Cardiac septum (tissue), 1 donor: ENCODE measurements around the gene KCNMA1. TPM values are rescaled to one million over a fixed set of nuclear protein-coding genes. Genes with fewer than 3 reads are reported as not detected.
"Not testable (repeated sequence)": the region's sequence is repeated elsewhere in the genome, so short reads cannot be mapped to it uniquely, and the experiment has no call there.

Experiments used
- DNase-seq: peaks from one replicate; pipeline ENCODE4 v3.0.0-alpha.2; 2020; ENCODE audit warnings: low spot score
- intact Hi-C: fragments of 100-400 bp; cut with DNase I; formaldehyde crosslinking; loops from one replicate; pipeline ENCODE4 v1.14.0; 2022
- total RNA-seq: library from RNA; stranded (reverse); fragmentation: NEBNext Ultra II Directional; extraction: Animal tissue kit (Norgen Biotek cat#: 25700); gene quantifications from one replicate; pipeline ENCODE4 v1.2.1, GENCODE V29; 2021
- donor health status: DM: no; HTN: no; CAD: no.

Gene KCNMA1
- total RNA-seq, 1 donor from 2014 or later: 2.0 TPM

DNA sequence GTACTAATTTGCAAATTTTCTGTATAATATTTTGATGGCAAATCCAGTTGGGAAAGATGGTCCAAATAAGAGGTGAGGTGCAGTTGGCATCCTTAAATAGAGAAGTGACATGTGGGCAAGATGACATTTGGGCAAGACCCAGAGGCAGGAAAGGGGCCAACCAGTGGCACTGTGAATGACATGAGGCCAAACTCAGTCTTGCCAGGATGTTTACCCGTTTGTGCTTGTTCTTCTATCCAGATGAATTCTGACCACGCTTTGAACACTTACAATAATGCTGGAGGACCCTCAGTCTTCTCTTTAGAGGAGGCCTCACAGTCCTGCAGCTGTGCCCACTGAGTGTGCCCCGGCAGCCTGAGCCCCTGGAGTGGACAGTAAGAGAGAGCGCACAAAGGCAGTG is 45.1 kb downstream of the KCNMA1 start:
- no peak for DNase-seq
- intact Hi-C loops: no loop called here

DNA sequence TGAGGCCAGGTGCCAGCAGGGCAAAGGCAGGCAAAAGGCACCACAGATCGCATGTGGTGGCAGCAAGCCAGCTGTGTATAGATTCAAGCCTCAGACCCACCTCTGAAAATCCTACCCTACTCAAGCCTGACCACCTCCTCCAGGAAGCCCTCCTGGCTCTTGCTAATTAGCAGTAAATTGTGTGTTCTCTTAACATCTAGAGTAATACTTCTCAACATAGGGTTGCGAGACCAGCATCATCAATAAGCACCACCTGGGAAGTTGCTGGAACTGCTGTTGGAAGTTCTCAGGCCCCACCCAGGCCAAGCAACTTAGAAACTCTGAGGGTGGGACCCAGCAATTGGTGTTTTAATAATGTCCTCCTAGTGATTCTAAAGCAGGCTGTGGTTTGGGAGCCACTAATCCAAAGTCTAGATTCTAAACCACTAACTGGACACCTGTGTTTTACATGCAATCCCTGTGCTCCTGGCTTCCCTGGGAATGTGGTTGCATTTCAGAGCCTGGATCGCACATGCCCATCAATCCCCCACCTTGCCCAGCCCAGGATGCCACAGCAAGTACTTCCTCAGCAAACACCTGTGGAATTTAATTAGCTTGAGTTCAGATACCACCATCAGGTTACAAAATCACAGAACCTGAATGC is 46.2 kb downstream of the KCNMA1 start:
- intact Hi-C loops: no loop called here
- no peak for DNase-seq

DNA sequence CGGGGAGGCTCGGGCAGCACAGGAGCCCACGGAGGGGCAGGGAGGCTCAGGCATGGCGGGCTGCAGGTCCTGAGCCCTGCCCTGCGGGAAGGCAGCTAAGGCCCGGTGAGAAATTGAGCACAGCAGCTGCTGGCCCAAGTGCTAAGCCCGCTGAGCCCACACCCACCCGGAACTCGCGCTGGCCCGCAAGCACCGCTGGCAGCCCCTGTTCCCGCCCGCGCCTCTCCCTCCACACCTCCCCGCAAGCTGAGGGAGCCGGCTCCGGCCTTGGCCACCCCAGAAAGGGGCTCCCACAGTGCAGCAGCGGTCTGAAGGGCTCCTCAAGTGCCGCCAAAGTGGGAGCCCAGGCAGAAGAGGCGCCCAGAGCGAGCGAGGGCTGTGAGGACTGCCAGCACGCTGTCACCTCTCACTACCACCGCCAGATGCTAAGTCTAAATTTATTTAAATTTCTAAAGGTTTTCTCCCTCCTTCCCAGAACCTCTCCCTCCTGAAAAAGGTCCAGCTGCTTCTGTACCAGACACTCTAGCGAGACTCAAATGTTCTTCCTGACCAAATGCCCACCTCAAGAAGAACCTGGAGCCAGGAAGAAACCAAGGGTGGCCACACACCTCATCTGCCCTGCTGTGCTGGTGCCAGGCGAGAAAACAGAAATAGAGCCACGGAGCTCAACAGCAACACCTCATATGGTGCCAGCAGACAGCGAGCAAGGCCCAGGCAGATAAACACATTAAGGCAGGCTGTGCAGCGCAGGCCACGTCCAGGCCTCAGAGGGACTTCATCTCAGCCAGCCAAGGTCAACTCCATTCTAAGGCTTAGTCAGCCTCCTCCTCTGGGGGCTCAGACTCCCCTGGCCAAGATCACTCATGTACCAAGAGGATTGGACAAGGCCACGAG is 47.0 kb downstream of the KCNMA1 start:
- no peak for DNase-seq

DNA sequence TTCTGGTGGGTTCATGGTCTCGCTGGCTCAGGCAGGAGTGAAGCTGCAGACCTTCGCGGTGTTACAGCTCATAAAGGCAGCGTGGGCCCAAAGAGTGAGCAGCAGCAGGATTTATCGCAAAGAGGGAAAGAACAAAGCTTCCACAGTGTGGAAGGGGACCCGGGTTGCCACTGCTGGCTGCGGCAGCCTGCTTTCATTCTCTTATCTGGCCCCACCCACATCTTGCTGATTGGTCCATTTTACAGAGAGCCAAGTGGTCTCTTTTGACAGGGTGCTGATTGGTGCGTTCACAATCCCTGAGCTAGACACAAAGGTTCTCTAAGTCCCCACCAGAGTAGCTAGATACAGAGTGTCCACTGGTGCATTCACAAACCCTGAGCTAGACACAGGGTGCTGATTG is 47.9 kb downstream of the KCNMA1 start:
- intact Hi-C loops, DNase-seq: not testable (repeated sequence)

More for the DNA sequence above, 47.0 kb downstream of the KCNMA1 start:
- intact Hi-C loops: no loop called here

DNA sequence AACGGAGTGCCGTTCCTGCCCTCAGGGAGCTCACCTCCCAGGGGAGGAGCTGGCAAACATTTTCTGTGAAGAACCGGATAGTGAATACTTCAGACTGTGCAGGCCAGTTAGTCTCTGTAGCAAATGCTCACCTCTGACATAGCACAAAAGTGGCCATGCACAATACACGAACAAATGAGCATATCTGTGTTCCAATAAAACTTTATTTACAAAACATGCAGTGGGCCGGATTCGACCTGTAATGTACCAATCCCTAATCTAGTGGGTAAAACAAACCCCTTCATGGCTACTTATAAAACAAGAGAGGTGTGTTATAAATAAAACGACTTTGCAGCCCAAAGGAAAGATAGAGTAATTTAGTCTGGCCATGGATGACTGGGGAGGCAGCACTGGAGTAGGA is 48.7 kb downstream of the KCNMA1 start:
- no peak for DNase-seq
- intact Hi-C loops: no loop called here

DNA sequence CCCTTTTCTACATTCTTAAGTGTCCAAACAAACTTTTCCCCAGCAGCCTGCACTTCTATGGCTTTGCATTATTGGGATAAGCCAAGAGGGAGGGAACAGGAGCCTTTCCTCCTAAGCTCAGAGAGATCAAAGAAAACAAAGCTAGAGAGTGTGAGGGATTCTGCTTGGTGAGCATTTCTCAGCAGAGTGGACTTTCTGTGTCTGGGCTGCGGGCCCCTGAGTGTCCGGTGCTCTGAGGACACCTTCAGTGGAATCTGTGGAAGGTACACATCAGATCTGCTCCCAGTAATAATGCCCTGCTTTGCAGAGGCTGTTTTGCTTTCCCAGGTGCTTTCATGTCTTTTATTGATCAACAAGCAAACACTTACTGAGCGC is 50.2 kb downstream of the KCNMA1 start:
- intact Hi-C loops: no loop called here
- no peak for DNase-seq

DNA sequence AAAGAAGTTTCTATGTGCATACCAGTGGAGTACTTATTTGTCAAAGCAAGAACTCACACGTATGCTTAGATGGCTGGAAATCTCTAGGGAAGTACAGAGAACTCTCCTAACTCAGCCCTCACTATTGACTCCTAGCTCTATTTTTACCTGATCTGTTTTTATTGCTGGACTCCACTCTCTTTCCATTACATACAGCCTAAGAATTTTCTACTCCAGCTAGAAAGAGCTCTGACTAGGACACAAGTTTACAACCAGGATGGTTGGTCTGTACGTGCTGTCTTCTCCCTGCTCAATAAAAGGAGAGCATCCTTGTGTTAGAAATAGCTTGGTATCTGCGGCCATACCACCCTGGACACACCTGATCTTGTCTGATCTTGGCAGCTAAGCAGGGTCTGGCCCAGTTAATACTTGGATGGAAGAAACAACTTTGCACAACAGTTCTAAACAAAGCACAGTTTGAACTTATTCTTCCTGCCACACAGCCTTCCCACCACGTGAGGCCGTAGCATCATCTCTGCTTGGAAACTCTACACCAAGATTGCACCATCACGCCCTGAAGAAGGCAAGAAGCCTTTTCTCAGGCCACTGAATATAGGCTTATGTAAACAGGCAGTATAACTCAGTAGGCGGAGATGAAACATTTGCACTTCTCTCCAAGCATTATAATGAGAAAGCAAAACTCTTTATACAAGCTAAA is 50.7 kb downstream of the KCNMA1 start:
- DNase-seq: no peak
- intact Hi-C loops: no loop called here

DNA sequence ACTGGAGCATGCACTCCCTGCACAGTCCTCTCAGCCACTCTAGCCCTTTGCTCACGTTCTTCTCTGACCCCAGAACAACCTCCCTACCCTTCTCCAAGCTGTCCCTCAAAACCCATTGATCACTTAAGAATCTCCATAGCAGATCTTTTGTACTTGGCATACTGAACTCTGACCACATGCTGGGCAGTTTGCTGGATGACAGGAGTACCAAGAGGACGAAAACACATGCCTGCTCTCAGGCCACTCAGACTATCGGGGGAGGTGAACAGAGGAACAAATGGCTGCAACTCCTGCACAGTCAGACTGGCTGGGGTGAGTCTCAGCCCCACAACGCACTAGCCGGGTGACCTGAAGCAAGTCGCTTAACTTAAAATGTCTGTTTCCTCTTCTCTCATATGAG is 52.7 kb downstream of the KCNMA1 start:
- intact Hi-C loops: no loop called here
- DNase-seq: peak; percentile 20

DNA sequence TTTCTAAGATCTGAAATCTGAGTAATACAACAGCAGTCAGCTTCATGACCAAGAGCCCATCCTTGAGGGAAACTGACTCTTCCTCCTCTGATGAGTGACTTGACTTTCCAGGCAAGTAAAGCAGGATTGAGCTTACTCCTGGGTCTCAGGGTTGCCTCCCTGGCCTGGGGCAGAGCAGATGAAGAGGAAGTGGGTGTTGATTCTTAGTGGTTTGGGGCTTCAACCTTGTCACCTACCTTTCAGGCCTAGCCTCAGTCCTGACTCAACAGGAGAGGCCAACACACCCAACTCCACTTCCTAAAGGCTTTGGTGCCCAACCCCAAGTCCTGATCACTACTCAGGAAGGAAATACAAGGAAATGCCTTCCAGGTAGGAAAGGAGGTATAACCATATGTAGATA is 54.1 kb downstream of the KCNMA1 start:
- intact Hi-C loops: no loop called here
- DNase-seq: peak; percentile 24

DNA sequence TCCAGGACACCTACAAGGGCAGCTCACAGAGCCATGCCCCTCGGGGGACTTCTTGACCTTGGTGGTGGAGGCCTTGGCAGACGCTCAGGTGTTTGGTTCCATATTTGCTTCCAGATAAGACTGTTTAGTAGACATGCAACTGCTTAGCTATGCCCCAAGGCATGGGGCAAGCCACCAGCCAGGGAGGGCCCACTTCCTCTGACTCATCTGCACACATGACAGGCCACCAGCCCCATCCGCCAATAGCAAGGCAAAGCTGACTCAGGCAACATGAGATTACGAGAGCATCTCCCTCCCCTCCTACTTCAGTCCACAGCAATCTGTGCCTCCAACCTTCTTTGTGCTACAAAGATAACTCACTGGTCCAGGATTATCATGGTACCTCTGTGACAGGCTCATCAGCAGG is 54.9 kb downstream of the KCNMA1 start:
- peak; percentile 51 for DNase-seq
- intact Hi-C loops: no loop called here

DNA sequence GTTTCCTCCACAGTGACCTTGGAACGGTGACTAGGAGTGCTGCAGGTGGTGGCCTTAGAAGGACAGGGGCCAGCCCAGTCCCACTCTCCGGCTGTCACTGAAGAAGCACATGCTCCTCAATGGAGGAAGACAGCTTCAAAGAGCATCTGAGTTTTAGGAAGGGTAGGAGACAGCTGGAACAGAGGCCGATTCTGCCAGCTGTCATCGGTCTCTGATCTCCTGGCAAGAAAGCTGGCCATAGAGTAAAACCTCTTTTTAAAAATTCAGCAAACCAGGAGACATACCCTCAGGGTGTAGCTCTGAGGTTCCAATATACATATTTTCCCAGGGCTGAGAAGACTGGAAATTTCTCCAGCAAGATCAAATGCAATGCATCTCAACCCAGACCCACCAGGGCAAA is 55.9 kb downstream of the KCNMA1 start:
- intact Hi-C loops: no loop called here
- DNase-seq: peak; percentile 67

DNA sequence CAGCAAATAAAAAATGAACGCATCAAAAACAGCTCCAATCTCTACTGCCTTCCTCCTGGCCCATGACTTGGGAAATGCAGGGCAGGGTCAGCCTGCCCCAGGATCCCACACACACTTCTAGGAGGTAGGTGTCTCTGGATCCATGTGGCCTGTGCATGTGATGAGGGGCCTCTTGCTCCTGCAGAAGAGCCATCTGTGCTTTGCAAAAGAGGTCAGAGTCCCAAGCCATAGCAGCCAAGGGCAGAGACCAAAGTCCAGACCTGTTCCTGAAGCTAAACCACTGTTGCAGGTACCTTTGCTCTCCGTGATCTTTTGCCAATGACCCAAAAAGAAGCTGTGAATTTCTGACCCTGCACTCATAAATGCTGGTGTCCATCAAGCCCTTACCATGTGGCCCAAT is 57.1 kb downstream of the KCNMA1 start:
- intact Hi-C loops: no loop called here
- peak; percentile 49 for DNase-seq

DNA sequence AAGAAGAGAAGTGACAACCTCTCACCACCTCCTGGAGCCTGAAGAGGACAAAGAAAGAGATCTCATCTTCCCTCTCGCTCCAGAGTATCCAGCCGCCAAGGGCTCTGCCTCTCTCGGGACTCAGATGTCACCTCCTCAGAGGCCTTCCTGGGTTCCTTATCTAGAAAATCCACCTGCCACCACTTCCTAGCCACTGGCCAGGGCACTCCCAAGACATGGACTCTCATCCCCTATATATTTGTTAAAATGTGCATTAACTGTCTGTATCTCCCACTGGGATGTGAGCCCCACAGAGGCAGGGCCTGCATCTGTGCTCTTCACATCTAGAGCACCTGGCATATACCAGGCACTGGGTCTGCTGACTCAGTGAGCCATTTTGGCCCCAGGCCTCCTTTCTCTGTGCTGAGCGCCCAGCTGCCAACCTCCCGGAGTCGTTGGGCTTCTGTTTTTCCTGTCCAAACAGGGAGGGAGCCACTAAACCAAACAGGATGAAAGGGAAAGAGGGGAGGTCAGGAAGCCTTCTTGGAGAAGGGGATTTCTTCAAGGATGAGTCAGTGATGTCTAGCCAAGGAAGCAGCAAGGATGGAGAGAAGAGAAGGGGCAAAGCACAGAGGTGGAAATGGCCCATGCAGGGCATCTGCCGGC is 58.9 kb downstream of the KCNMA1 start:
- DNase-seq: peak; percentile 55
- intact Hi-C loops: no loop called here

DNA sequence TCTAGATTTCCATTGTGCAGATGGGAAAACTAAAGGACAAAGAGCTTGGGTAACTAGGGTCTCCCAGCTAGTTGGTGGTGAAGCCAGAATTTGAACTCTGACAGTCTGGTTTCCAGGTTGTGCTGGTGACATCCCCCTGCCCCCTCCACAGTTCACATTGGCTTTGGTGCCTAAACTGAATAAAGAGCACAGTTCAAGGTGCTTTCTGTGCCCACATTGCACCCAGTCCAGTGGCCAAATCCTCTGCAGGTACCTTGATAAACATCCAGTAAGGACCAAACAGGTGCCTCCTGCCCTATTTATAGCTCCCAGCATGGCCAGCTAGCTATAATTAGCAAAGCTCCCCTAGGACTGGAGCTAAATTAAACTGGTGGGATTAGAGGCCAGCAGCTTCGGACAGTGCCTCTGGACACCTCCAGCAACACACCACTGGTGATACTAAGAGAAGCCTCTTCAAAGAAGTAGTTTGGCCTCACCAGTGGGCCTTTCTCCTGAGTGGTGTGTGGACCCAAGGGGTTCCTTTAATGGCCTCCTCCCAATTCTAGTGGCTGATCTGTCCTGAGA is 59.9 kb downstream of the KCNMA1 start:
- DNase-seq: peak; percentile 39
- intact Hi-C loops: no loop called here

DNA sequence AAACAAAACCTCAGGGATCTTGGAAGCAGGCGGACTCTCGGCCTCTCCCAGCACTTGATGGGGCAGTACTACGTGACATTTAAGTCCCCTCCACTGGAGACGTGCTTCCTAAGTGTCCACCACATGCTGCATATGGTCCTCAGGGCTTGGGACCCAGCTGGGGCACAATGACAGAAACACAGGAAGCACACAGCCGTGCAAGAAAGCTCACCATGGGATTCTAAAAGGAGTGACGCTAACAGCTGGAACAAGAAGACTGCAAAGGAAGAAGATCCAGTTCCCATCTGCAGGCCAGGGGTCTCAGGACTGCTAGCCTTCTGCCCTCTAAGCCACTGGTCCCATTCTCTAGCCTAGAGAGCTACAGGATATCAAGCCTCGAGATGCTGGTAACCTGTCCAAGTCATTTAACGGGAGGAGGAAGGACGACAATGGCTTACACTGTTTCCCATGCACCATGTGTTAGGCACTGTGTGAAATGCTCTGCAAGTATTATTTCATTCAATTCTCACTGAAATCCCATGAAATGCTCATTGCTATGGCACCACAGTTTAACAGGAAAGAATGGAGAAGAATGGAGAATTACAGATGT is 61.1 kb downstream of the KCNMA1 start:
- intact Hi-C loops: no loop called here

DNA sequence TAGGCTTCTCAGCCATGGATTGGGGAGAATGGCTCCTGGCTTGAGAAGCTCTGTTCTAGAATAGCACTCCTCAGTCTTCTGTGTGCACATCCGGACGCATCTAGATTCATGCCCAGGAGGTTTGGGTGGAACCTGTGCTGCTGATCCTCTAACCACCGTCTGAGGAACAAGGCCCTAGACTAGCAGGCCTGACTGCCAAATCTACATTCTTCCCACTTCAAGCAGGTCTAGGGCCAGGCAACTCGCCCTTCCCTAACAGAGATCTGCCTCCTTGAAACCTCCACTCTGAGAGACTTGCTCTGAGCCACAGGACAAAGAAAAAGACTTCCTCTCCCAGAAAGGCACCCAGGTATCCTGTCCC is 61.6 kb downstream of the KCNMA1 start:
- intact Hi-C loops: no loop called here
- DNase-seq: peak; percentile 50

More for the DNA sequence above, 61.1 kb downstream of the KCNMA1 start:
- no peak for DNase-seq

DNA sequence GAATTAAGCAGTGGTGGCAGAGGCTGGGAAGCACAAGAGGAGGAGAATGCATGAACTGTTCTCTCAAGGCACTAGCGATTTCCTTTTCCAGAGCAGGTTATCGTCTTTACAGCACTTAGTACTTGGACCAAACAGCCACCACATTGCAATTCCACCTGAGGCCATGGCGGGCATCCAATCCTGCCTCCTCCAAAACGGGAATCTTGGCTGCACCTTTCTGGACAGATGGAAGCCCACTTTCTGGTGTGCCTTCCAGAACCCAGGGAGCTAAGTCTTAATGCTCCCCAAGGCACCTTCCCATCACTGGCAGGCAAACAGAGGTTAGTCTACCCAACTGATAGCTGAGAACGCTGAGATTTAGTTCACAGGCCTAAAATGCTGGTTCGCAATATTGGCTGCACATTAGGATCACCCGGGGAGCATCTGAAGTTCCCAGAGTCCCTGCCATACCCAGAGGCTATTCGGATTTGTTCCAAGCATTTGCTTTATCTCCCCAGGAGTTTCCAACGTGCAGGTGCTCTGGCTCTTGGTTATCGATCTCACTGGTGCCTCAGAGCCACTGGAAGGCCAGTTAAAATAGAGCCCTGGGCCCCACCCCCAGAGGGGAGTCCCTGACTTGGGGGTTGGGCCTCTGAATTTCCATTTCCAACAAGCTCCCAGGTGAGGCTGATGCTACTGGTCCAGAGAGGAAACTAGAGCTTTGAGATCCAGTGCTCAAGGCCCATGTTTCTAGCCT is 62.2 kb downstream of the KCNMA1 start:
- intact Hi-C loops: no loop called here
- DNase-seq: peak; percentile 49

DNA sequence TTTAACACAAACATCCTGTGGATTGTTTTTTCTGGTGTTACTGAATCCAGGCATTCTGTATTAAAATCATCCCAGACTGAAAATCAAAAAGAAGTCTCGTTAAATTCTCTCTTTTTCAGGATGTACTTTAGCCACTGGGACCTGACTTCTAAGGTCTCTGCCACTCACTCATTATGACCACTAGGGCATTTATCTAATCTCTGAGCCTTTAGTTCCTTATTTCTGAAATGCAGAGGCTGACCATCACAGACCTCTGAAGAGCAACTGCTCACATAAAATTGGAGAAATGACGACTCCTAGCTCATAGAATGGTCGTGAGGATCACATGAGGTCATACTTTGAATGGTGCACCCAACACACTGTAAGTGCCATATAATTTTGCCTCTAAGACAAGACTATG is 63.2 kb downstream of the KCNMA1 start:
- DNase-seq: no peak

DNA sequence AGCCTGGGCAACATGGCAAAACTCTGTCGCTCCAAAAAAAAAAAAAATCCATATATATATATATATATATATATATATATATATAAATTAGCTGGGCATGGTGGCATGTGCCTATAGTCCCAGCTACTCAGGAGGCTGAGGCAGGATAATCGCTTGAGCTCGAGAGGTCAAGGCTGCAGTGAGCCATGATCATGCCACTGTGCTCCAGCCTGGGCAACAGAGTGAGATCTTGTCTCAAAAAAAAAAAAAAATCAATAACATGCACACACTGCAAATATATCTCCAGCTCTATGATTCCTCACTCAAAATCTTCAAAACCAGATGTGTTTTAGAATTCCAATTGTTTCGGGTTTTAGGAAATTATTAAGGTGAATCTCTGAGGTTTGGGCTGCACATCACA is 65.1 kb downstream of the KCNMA1 start:
- intact Hi-C loops, DNase-seq: not testable (repeated sequence)

More for the DNA sequence above, 63.2 kb downstream of the KCNMA1 start:
- intact Hi-C loops: no loop called here
